HepG2 (cell line): ENCODE measurements around the gene OGFOD3. TPM values are rescaled to one million over a fixed set of nuclear protein-coding genes. Genes with fewer than 3 reads are reported as not detected.

Experiments
- EED ChIP-seq: sonication (generic); formaldehyde crosslinking; IDR thresholded peaks from 2 replicates; pipeline ENCODE4 v1.5.0; 2020; ENCODE audit warnings: mild to moderate bottlenecking, missing genetic modification reagents
- HCFC1 ChIP-seq: fragments of 150-350 bp; IDR thresholded peaks from 2 replicates; pipeline ENCODE4 v1.6.1; 2014; ENCODE audit warnings: low read depth, low read length
- HIVEP1 ChIP-seq: sonication (generic); formaldehyde crosslinking; IDR thresholded peaks from 2 replicates; pipeline ENCODE4 v1.4.0; 2020; ENCODE audit warnings: mild to moderate bottlenecking, missing genetic modification reagents
- KAT2B ChIP-seq: fragments of 150-350 bp; IDR thresholded peaks from 2 replicates; pipeline ENCODE4 v1.6.1; 2014; ENCODE audit warnings: low read depth, low read length, borderline replicate concordance
- NCOA5 ChIP-seq: sonication (generic); formaldehyde crosslinking; IDR thresholded peaks from 2 replicates; pipeline ENCODE4 v1.4.0; 2020; ENCODE audit warnings: missing genetic modification reagents
- PBX3 ChIP-seq: sonication (generic); formaldehyde crosslinking; IDR thresholded peaks from 2 replicates; pipeline ENCODE4 v1.8.1; 2023; ENCODE audit warnings: missing genetic modification reagents, inconsistent platforms, borderline replicate concordance
- PTBP1 ChIP-seq: fragments of 200-400 bp; formaldehyde crosslinking; IDR thresholded peaks from 2 replicates; pipeline ENCODE4 v1.6.1; 2018; ENCODE audit warnings: low read length, low read depth; ENCODE audit not compliant: poor library complexity, severe bottlenecking
- RFX3 ChIP-seq: IDR thresholded peaks from 2 replicates; pipeline ENCODE4 v1.6.1; 2016; ENCODE audit warnings: missing biosample characterization, missing genetic modification reagents
- RFXANK ChIP-seq: IDR thresholded peaks from 2 replicates; pipeline ENCODE4 v1.6.1; 2016
- SCMH1 ChIP-seq: sonication (generic); formaldehyde crosslinking; IDR thresholded peaks from 2 replicates; pipeline ENCODE4 v1.9.0; 2021; ENCODE audit warnings: missing genetic modification reagents, mild to moderate bottlenecking, borderline replicate concordance
- TAF15 ChIP-seq: fragments of 200-400 bp; formaldehyde crosslinking; IDR thresholded peaks from one replicate; pipeline ENCODE4 v1.6.1; 2018; ENCODE audit warnings: mild to moderate bottlenecking, low read depth, low read length; ENCODE audit not compliant: poor library complexity, severe bottlenecking
- TEAD3 ChIP-seq: optimal IDR thresholded peaks from 2 replicates; pipeline ENCODE3; 2016; ENCODE audit warnings: borderline replicate concordance
- ZBTB3 ChIP-seq: sonication (generic); formaldehyde crosslinking; IDR thresholded peaks from 2 replicates; pipeline ENCODE4 v1.4.0; 2020; ENCODE audit warnings: low read depth, mild to moderate bottlenecking, moderate library complexity, missing genetic modification reagents, borderline replicate concordance
- ZNF207 ChIP-seq: fragments of 450-650 bp; IDR thresholded peaks from 2 replicates; pipeline ENCODE4 v1.6.1; 2016; ENCODE audit warnings: antibody characterized with exemption, borderline replicate concordance
- ZNF24 ChIP-seq: fragments of 450-650 bp; IDR thresholded peaks from 2 replicates; pipeline ENCODE4 v1.6.1; 2017; ENCODE audit warnings: antibody characterized with exemption, mild to moderate bottlenecking
- ZNF362 ChIP-seq: sonication (generic); formaldehyde crosslinking; IDR thresholded peaks from 2 replicates; pipeline ENCODE4 v1.4.0; 2020; ENCODE audit warnings: missing genetic modification reagents, mild to moderate bottlenecking, borderline replicate concordance
- ZNF546 ChIP-seq: sonication (generic); formaldehyde crosslinking; conservative IDR thresholded peaks from 2 replicates; pipeline ENCODE4 v1.8.1; 2023; ENCODE audit warnings: mild to moderate bottlenecking, missing genetic modification reagents
- ZNF589 ChIP-seq: sonication (generic); formaldehyde crosslinking; conservative IDR thresholded peaks from 2 replicates; pipeline ENCODE4 v1.8.0; 2022; ENCODE audit warnings: mild to moderate bottlenecking, moderate library complexity, missing genetic modification reagents
- ZNF749 ChIP-seq: sonication (generic); formaldehyde crosslinking; IDR thresholded peaks from 2 replicates; pipeline ENCODE4 v1.8.0; 2022; ENCODE audit warnings: mild to moderate bottlenecking, missing genetic modification reagents, moderate library complexity, borderline replicate concordance
- polyA plus RNA-seq, 8 experiments: library from polyadenylated mRNA; depleted of rRNA in 3 of 8; stranded (reverse) in 7 of 8; unstranded in 1 of 8; fragments of >200 nt; fragmentation: Illumina TruSeq in 4 of 8; extraction: Trizol in 4 of 8; gene quantifications; 2 replicates each; pipeline versions ENCODE4 v1.2.1 to v1.2.3, GENCODE V29; 2011 to 2016; ENCODE audit warnings: low read depth in 4 of 8, missing spikeins in 1 of 8, mixed read lengths in 1 of 8; ENCODE audit not compliant: insufficient read depth in 1 of 8
- total RNA-seq, 5 experiments: library from RNA; depleted of rRNA; stranded (reverse); fragments of >200 nt; fragmentation: Illumina TruSeq; extraction: Trizol; gene quantifications; 2 replicates each; pipeline ENCODE4 v1.2.3, GENCODE V29; 2016; ENCODE audit warnings: low read depth in 1 of 5
- TF ChIP-seq, protein P1 (sequence below): sonication (generic); formaldehyde crosslinking; IDR thresholded peaks from 2 replicates; pipeline ENCODE4 v1.5.1; 2020; ENCODE audit warnings: mild to moderate bottlenecking, missing genetic modification reagents, moderate library complexity
- TF ChIP-seq, protein P2 (sequence below): sonication (generic); formaldehyde crosslinking; IDR thresholded peaks from 2 replicates; pipeline ENCODE4 v1.4.0; 2020; ENCODE audit warnings: missing genetic modification reagents

OGFOD3 gene
- total and polyA plus RNA-seq, 2 of the 13 experiments (the other 11 are each of a cell fraction or from before 2014, with no cell fraction given): 40.0 to 42.1 TPM

- TF ChIP-seq, protein P1, sequence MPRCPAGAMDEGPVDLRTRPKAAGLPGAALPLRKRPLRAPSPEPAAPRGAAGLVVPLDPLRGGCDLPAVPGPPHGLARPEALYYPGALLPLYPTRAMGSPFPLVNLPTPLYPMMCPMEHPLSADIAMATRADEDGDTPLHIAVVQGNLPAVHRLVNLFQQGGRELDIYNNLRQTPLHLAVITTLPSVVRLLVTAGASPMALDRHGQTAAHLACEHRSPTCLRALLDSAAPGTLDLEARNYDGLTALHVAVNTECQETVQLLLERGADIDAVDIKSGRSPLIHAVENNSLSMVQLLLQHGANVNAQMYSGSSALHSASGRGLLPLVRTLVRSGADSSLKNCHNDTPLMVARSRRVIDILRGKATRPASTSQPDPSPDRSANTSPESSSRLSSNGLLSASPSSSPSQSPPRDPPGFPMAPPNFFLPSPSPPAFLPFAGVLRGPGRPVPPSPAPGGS (CRISPR knock-in tag): no peak
- TF ChIP-seq HCFC1: no peak
- TF ChIP-seq ZNF362 (CRISPR knock-in tag): no peak
- no peak for TF ChIP-seq PTBP1
- TF ChIP-seq ZNF749: no peak
- TF ChIP-seq ZNF546: no peak
- no peak for TF ChIP-seq TAF15
- TF ChIP-seq NCOA5 (CRISPR knock-in tag): no peak
- TF ChIP-seq EED (CRISPR knock-in tag): 0 out of 2 replicates have a peak, but pooled peaks have one; percentile 31
- no peak for TF ChIP-seq ZBTB3 (CRISPR knock-in tag)
- no peak for TF ChIP-seq TEAD3
- TF ChIP-seq, protein P2, sequence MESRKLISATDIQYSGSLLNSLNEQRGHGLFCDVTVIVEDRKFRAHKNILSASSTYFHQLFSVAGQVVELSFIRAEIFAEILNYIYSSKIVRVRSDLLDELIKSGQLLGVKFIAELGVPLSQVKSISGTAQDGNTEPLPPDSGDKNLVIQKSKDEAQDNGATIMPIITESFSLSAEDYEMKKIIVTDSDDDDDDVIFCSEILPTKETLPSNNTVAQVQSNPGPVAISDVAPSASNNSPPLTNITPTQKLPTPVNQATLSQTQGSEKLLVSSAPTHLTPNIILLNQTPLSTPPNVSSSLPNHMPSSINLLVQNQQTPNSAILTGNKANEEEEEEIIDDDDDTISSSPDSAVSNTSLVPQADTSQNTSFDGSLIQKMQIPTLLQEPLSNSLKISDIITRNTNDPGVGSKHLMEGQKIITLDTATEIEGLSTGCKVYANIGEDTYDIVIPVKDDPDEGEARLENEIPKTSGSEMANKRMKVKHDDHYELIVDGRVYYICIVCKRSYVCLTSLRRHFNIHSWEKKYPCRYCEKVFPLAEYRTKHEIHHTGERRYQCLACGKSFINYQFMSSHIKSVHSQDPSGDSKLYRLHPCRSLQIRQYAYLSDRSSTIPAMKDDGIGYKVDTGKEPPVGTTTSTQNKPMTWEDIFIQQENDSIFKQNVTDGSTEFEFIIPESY: peak; percentile 63; the same call in 1 of the 2 replicates
- TF ChIP-seq ZNF589: peak; percentile 28; the same call in 1 of the 2 replicates
- TF ChIP-seq KAT2B: no peak
- TF ChIP-seq SCMH1 (CRISPR knock-in tag): no peak
- no peak for TF ChIP-seq ZNF24
- peak; percentile 40; the same call in 1 of the 2 replicates for TF ChIP-seq HIVEP1
- TF ChIP-seq RFX3 (CRISPR knock-in tag): no peak
- no peak for TF ChIP-seq RFXANK (CRISPR knock-in tag)
- no peak for TF ChIP-seq PBX3
- no peak for TF ChIP-seq ZNF207
These were observed 42.9 kb downstream of the OGFOD3 start (continued) for GRCh38 chr17:82375359-82376041.
